ENCODE results near the gene VSX2.

VSX2 gene

GRCh38 chr14:74249433-74250375, 10.5 kb downstream of the VSX2 start:
- DNase-seq: no peak
- Histone ChIP-seq H3K4me3 (ENCODE audit: low read depth, low read length) (no peak overlapping the region), H3K9me3 (no peaks in the 10 kb centered on the region), H3K36me3 (no peaks in the 10 kb centered on the region), H3K27me3 (peaks cover 86% of the 10 kb centered on the region), H3K4me1 (no peaks in the 10 kb centered on the region)
- no peak for TF ChIP-seq CTCF (IDR thresholded peaks at IDR 0.05; ENCODE audit: low read depth, low read length)

GRCh38 chr14:74255281-74255680, 16.0 kb downstream of the VSX2 start:
- Histone ChIP-seq H3K4me1 (no peaks in the 10 kb centered on the region), H3K4me3 (ENCODE audit: low read depth, low read length) (no peak overlapping the region), H3K9me3 (no peaks in the 10 kb centered on the region), H3K36me3 (no peaks in the 10 kb centered on the region), H3K27me3 (peaks cover 74% of the 10 kb centered on the region)
- no peak for TF ChIP-seq CTCF (IDR thresholded peaks at IDR 0.05; ENCODE audit: low read depth, low read length)
- peak; percentile 45 for DNase-seq

DNA sequence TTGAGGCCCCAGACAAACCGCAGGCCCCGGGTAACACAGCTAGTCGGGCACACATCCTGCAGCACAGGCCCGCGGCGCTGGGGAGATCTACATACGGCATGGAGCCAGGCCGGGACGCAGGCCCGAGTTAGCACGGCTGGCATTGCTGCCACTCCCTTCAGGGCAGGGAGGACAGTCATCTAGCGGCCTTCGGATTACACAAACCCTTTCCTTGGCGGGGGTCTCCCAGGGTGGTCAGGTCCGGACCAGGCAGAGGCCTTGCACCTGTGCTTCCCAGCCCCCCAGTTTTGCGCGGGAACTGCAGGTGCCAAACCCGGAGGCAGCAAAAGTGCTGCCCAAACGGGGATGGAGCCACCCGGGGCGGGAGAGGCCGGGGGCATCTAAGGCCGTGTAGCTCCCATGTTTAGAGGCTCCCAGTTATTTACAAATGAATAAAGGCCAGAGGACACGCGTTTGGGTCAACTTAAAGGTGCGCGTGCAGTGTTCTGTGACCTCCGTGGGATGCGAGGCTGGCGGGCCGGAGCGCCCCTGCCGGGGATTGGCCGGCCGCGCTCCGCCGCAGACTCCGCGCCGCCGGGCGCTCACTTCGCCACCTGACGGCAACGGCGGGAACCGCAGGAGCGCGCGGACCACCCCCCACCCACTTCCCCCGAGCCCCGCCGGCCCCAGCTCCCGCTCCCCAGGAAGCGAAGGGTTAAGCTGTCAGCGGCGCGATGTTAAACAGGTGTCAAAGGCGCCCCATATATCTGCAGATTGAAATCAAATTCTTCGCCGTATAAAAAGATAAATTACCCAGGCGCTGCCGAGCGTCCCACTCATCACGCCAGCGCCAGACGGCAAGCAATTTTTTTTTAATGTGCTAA, 18.1 kb downstream of the VSX2 start:
- no peaks in the 10 kb centered on the region for H3K9me3 ChIP-seq
- peaks cover 61% of the 10 kb centered on the region for H3K27me3 ChIP-seq
- DNase-seq: peak; percentile 64
- no peaks in the 10 kb centered on the region for H3K36me3 ChIP-seq
- TF ChIP-seq CTCF (IDR thresholded peaks at IDR 0.05; ENCODE audit: low read depth, low read length): peak; percentile 70
- peak overlapping the region; percentile 65 for H3K4me3 ChIP-seq (ENCODE audit: low read depth, low read length)
- no peaks in the 10 kb centered on the region for H3K4me1 ChIP-seq

GRCh38 chr14:74257941-74258763, 18.9 kb downstream of the VSX2 start:
- Histone ChIP-seq H3K9me3 (no peaks in the 10 kb centered on the region), H3K4me1 (no peaks in the 10 kb centered on the region), H3K27me3 (peaks cover 52% of the 10 kb centered on the region), H3K36me3 (no peaks in the 10 kb centered on the region), H3K4me3 (ENCODE audit: low read depth, low read length) (peak overlapping the region; percentile 65)
- no peak for TF ChIP-seq CTCF (IDR thresholded peaks at IDR 0.05; ENCODE audit: low read depth, low read length)
- DNase-seq: no peak

DNA sequence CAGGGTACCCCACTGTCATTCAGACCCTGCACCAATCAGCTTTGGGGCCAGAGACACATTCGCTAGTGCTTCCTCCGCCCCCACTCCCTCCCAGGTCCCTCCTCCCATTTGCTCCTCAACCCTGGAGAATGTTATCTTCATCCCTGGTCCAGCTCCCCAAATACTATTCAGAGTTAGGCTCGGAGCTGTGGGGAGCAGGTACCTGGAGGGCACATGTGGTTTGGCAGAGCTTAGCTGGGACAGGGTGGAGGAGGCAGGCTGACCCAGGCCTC, 19.5 kb downstream of the VSX2 start:
- H3K36me3 ChIP-seq: no peaks in the 10 kb centered on the region
- no peaks in the 10 kb centered on the region for H3K4me1 ChIP-seq
- TF ChIP-seq CTCF (IDR thresholded peaks at IDR 0.05; ENCODE audit: low read depth, low read length): no peak
- H3K27me3 ChIP-seq: peaks cover 47% of the 10 kb centered on the region
- no peaks in the 10 kb centered on the region for H3K9me3 ChIP-seq
- no peak overlapping the region for H3K4me3 ChIP-seq (ENCODE audit: low read depth, low read length)
- no peak for DNase-seq
